Progenitor cell of endocrine pancreas (in vitro differentiated cells): ENCODE results near the gene IKZF1. TPM values are rescaled to one million over a fixed set of nuclear protein-coding genes. Genes with fewer than 3 reads are reported as not detected.

Experiments
- DNase-seq: peaks from one replicate; pipeline ENCODE4 v3.0.0; 2021; ENCODE audit warnings: low spot score; ENCODE audit not compliant: unreplicated experiment
- H3K27ac Mint-ChIP-seq: 2 replicates; pipeline ENCODE4 v1.8.0; 2021; ENCODE audit warnings: mild to moderate bottlenecking, moderate library complexity, mixed read lengths
- H3K27me3 Mint-ChIP-seq: 2 replicates; pipeline ENCODE4 v1.8.0; 2021; ENCODE audit warnings: mixed read lengths
- H3K36me3 Mint-ChIP-seq: 2 replicates; pipeline ENCODE4 v1.8.0; 2022; ENCODE audit warnings: mixed read lengths; ENCODE audit not compliant: insufficient read depth
- H3K4me1 Mint-ChIP-seq: 2 replicates; pipeline ENCODE4 v1.8.0; 2021; ENCODE audit warnings: low read depth, mixed read lengths
- H3K4me3 Mint-ChIP-seq: 2 replicates; pipeline ENCODE4 v1.8.0; 2021; ENCODE audit warnings: low read depth, mild to moderate bottlenecking, moderate library complexity, mixed read lengths
- H3K9me3 Mint-ChIP-seq: 2 replicates; pipeline ENCODE4 v1.8.0; 2021; ENCODE audit warnings: low read depth, mixed read lengths
- total RNA-seq: library from RNA; stranded (reverse); gene quantifications from 2 replicates; pipeline ENCODE4 v1.2.1, GENCODE V29; 2021
- TF ChIP-seq, protein P1 (sequence below): fragments of 200-600 bp; sonication (generic); IDR thresholded peaks from one replicate; pipeline ENCODE4 v1.5.0; 2021; ENCODE audit warnings: antibody characterized with exemption, mild to moderate bottlenecking; ENCODE audit not compliant: unreplicated experiment

Gene IKZF1
- total RNA-seq, 1 donor from 2014 or later, result 0.36 TPM

- H3K27ac Mint-ChIP-seq, result no peak overlapping the region
Measured at GRCh38 chr7:50349399-50349798, 44.9 kb downstream of the IKZF1 start.

DNA sequence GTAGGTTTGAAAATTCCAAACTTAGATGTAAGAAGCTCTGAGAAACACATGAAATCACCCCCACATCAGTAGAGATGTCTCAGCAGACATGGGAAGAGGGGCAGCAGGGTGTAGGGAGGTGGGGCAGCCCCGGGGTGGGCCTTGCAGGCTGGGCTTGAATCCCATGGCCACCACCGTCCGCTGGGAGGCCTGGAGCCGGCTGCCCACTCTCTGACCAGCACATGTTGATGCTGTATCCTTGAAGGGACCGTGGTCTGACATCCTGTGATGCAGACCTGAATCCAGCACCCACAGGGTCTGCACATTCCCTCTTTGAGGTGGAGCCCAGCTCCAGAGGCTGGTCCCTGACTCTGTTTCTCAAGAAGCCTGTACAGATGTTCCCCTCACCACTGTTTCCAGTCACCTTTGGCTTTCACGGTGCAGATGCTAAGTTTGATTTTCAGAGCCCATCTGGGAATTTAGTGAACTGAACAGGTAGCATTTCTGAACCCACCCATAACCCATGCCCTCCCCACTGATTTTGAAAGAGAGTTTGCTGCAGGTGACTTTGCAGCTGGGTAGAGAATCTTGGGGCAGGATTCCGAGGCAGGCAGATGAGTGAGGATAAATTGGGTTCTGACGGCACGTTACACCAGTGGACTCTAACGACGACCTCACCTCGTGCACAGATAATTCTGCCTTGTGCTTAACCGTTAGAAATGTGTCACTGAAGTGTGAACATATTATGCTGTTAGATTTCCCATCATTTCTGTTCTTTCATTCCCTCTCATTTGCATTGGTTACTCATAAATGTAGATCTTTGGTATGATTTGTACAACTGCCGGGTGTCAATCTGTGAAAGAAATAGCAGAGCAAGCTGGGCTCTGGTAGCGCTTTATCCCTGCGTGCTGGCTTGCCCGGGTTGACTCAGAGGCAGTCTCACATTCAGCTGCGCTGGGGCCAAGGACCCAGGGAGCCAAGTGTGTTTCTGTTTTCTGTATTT is 45.7 kb downstream of the IKZF1 start:
- H3K4me1 Mint-ChIP-seq, result no peaks in the 10 kb centered on the region
- H3K27ac Mint-ChIP-seq, result no peak overlapping the region
- peaks cover 3% of the 10 kb centered on the region for H3K27me3 Mint-ChIP-seq
- TF ChIP-seq, protein P1, sequence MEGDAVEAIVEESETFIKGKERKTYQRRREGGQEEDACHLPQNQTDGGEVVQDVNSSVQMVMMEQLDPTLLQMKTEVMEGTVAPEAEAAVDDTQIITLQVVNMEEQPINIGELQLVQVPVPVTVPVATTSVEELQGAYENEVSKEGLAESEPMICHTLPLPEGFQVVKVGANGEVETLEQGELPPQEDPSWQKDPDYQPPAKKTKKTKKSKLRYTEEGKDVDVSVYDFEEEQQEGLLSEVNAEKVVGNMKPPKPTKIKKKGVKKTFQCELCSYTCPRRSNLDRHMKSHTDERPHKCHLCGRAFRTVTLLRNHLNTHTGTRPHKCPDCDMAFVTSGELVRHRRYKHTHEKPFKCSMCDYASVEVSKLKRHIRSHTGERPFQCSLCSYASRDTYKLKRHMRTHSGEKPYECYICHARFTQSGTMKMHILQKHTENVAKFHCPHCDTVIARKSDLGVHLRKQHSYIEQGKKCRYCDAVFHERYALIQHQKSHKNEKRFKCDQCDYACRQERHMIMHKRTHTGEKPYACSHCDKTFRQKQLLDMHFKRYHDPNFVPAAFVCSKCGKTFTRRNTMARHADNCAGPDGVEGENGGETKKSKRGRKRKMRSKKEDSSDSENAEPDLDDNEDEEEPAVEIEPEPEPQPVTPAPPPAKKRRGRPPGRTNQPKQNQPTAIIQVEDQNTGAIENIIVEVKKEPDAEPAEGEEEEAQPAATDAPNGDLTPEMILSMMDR, result no peak
- H3K36me3 Mint-ChIP-seq, result no peaks in the 10 kb centered on the region
- no peaks in the 10 kb centered on the region for H3K9me3 Mint-ChIP-seq
- DNase-seq, result no peak
- no peak overlapping the region for H3K4me3 Mint-ChIP-seq

More at GRCh38 chr7:50349399-50349798, 44.9 kb downstream of the IKZF1 start:
- TF ChIP-seq, protein P1, result no peak
- H3K4me3 Mint-ChIP-seq, result no peak overlapping the region
- DNase-seq, result no peak
- H3K36me3 Mint-ChIP-seq, result no peaks in the 10 kb centered on the region
- peaks cover 3% of the 10 kb centered on the region for H3K27me3 Mint-ChIP-seq
- no peaks in the 10 kb centered on the region for H3K4me1 Mint-ChIP-seq
- H3K9me3 Mint-ChIP-seq, result no peaks in the 10 kb centered on the region

- TF ChIP-seq, protein P1, result no peak
- DNase-seq, result no peak
- Mint-ChIP-seq H3K27me3 (peaks cover 3% of the 10 kb centered on the region), H3K4me1 (no peaks in the 10 kb centered on the region), H3K36me3 (no peaks in the 10 kb centered on the region), H3K4me3 (no peak overlapping the region), H3K9me3 (no peaks in the 10 kb centered on the region), H3K27ac (no peak overlapping the region)
Measured at GRCh38 chr7:50351267-50351666, 46.8 kb downstream of the IKZF1 start.

- Mint-ChIP-seq H3K4me3 (no peak overlapping the region), H3K9me3 (no peaks in the 10 kb centered on the region), H3K4me1 (no peaks in the 10 kb centered on the region), H3K27ac (no peak overlapping the region), H3K27me3 (peaks cover 7% of the 10 kb centered on the region), H3K36me3 (no peaks in the 10 kb centered on the region)
- DNase-seq, result no peak
- TF ChIP-seq, protein P1, result no peak
Measured at GRCh38 chr7:50352282-50352681, 47.8 kb downstream of the IKZF1 start.

GRCh38 chr7:50352751-50353150 is 48.2 kb downstream of the IKZF1 start:
- no peaks in the 10 kb centered on the region for H3K9me3 Mint-ChIP-seq
- H3K27me3 Mint-ChIP-seq, result peaks cover 11% of the 10 kb centered on the region
- H3K27ac Mint-ChIP-seq, result no peak overlapping the region
- no peaks in the 10 kb centered on the region for H3K36me3 Mint-ChIP-seq
- TF ChIP-seq, protein P1, result no peak
- H3K4me1 Mint-ChIP-seq, result no peaks in the 10 kb centered on the region
- no peak overlapping the region for H3K4me3 Mint-ChIP-seq
- no peak for DNase-seq
